Measurements from ENCODE around the gene SDHD.
A peak's percentile ranks its signal among the peaks of the same experiment; 100 is the strongest.
"Not testable (repeated sequence)": the region's sequence is repeated elsewhere in the genome, so short reads cannot be mapped to it uniquely, and the experiment has no call there.

Gene SDHD

GRCh38 chr11:112073941-112074811, 12.5 kb upstream of the SDHD start, which contains the start of the genes NKAPD1 and PIH1D2:
Gene NKAPD1, plus strand, starts transcription at chr11:112074299. Its CDS starts 1,276 bp downstream, at chr11:112075575.
Gene PIH1D2, minus strand, starts transcription at chr11:112074017. Its CDS starts 843 bp downstream, at chr11:112073174.
- peaks cover 26% of the 10 kb centered on the region for H3K4me1 Mint-ChIP-seq (ENCODE audit: low read depth)
- H3K9me3 Mint-ChIP-seq, result no peaks in the 10 kb centered on the region
- peak; percentile 77 for DNase-seq (ENCODE audit: low spot score)

GRCh38 chr11:112082729-112083128, 3.9 kb upstream of the SDHD start:
- DNase-seq (ENCODE audit: low spot score), result peak; percentile 21
- peaks cover 64% of the 10 kb centered on the region for H3K36me3 Mint-ChIP-seq (ENCODE audit: low read depth)
- H3K27ac Mint-ChIP-seq, result peak overlapping the region; percentile 32
- H3K4me3 Mint-ChIP-seq, result no peak overlapping the region
- peaks cover 25% of the 10 kb centered on the region for H3K4me1 Mint-ChIP-seq (ENCODE audit: low read depth)
- no peaks in the 10 kb centered on the region for H3K27me3 Mint-ChIP-seq (ENCODE audit: low read depth)
- no peaks in the 10 kb centered on the region for H3K9me3 Mint-ChIP-seq

More at GRCh38 chr11:112073941-112074811, 12.5 kb upstream of the SDHD start, which contains the start of the genes NKAPD1 and PIH1D2:
- Mint-ChIP-seq H3K27ac (peak within 1 kb of the TSS; percentile 93), H3K36me3 (ENCODE audit: low read depth) (peaks cover 21% of the 10 kb centered on the region), H3K4me3 (peak within 1 kb of the TSS; percentile 95), H3K27me3 (ENCODE audit: low read depth) (peaks cover 3% of the 10 kb centered on the region)

- Mint-ChIP-seq H3K9me3 (no peaks in the 10 kb centered on the region), H3K27ac (peak overlapping the region; percentile 92), H3K4me3 (peak overlapping the region; percentile 96), H3K36me3 (ENCODE audit: low read depth) (peaks cover 64% of the 10 kb centered on the region), H3K4me1 (ENCODE audit: low read depth) (peaks cover 43% of the 10 kb centered on the region), H3K27me3 (ENCODE audit: low read depth) (no peaks in the 10 kb centered on the region)
- no peak for DNase-seq (ENCODE audit: low spot score)
These were observed 751 bp upstream of the SDHD start for GRCh38 chr11:112085822-112086421.

- no peak for DNase-seq (ENCODE audit: low spot score)
- no peaks in the 10 kb centered on the region for H3K27me3 Mint-ChIP-seq (ENCODE audit: low read depth)
- H3K36me3 Mint-ChIP-seq (ENCODE audit: low read depth), result peaks cover 68% of the 10 kb centered on the region
- H3K4me3 Mint-ChIP-seq, result peak overlapping the region; percentile 96
- peak overlapping the region; percentile 92 for H3K27ac Mint-ChIP-seq
- H3K4me1 Mint-ChIP-seq (ENCODE audit: low read depth), result peaks cover 39% of the 10 kb centered on the region
- no peaks in the 10 kb centered on the region for H3K9me3 Mint-ChIP-seq
These were observed 539 bp downstream of the SDHD start for GRCh38 chr11:112087212-112087611.

GRCh38 chr11:112095302-112095701, 8.6 kb downstream of the SDHD start:
- not testable (repeated sequence) for H3K9me3 Mint-ChIP-seq; H3K27me3 Mint-ChIP-seq (ENCODE audit: low read depth); H3K27ac Mint-ChIP-seq; DNase-seq (ENCODE audit: low spot score); H3K4me3 Mint-ChIP-seq; H3K4me1 Mint-ChIP-seq (ENCODE audit: low read depth)
- peaks cover 28% of the 10 kb centered on the region for H3K36me3 Mint-ChIP-seq (ENCODE audit: low read depth)

GRCh38 chr11:112096194-112096593, 9.5 kb downstream of the SDHD start:
- Mint-ChIP-seq H3K9me3 (no peaks in the 10 kb centered on the region), H3K27ac (no peak overlapping the region), H3K4me1 (ENCODE audit: low read depth) (no peaks in the 10 kb centered on the region), H3K36me3 (ENCODE audit: low read depth) (peaks cover 23% of the 10 kb centered on the region), H3K4me3 (no peak overlapping the region), H3K27me3 (ENCODE audit: low read depth) (no peaks in the 10 kb centered on the region)
- DNase-seq (ENCODE audit: low spot score), result no peak

GRCh38 chr11:112097734-112098528, 11.3 kb downstream of the SDHD start:
- Mint-ChIP-seq H3K4me3 (no peak overlapping the region), H3K36me3 (ENCODE audit: low read depth) (peaks cover 12% of the 10 kb centered on the region), H3K27ac (no peak overlapping the region), H3K27me3 (ENCODE audit: low read depth) (no peaks in the 10 kb centered on the region), H3K4me1 (ENCODE audit: low read depth) (no peaks in the 10 kb centered on the region), H3K9me3 (no peaks in the 10 kb centered on the region)
- DNase-seq (ENCODE audit: low spot score), result no peak

- no peak for DNase-seq (ENCODE audit: low spot score)
- Mint-ChIP-seq H3K9me3 (no peaks in the 10 kb centered on the region), H3K27ac (no peak overlapping the region), H3K4me3 (no peak overlapping the region), H3K27me3 (ENCODE audit: low read depth) (no peaks in the 10 kb centered on the region), H3K4me1 (ENCODE audit: low read depth) (no peaks in the 10 kb centered on the region), H3K36me3 (ENCODE audit: low read depth) (peaks cover 5% of the 10 kb centered on the region)
These were observed 13.8 kb downstream of the SDHD start for GRCh38 chr11:112100462-112100861.

GRCh38 chr11:112103446-112103845, 16.8 kb downstream of the SDHD start:
- no peaks in the 10 kb centered on the region for H3K9me3 Mint-ChIP-seq
- H3K4me3 Mint-ChIP-seq, result no peak overlapping the region
- H3K27ac Mint-ChIP-seq, result no peak overlapping the region
- H3K27me3 Mint-ChIP-seq (ENCODE audit: low read depth), result no peaks in the 10 kb centered on the region
- no peak for DNase-seq (ENCODE audit: low spot score)
- H3K4me1 Mint-ChIP-seq (ENCODE audit: low read depth), result no peaks in the 10 kb centered on the region
- H3K36me3 Mint-ChIP-seq (ENCODE audit: low read depth), result no peaks in the 10 kb centered on the region

- Mint-ChIP-seq H3K36me3 (ENCODE audit: low read depth) (no peaks in the 10 kb centered on the region), H3K27ac (no peak overlapping the region), H3K9me3 (no peaks in the 10 kb centered on the region), H3K4me3 (no peak overlapping the region), H3K27me3 (ENCODE audit: low read depth) (no peaks in the 10 kb centered on the region), H3K4me1 (ENCODE audit: low read depth) (no peaks in the 10 kb centered on the region)
- no peak for DNase-seq (ENCODE audit: low spot score)
These were observed 19.4 kb downstream of the SDHD start for GRCh38 chr11:112106070-112106469.

GRCh38 chr11:112113539-112114457, 27.1 kb downstream of the SDHD start:
- Mint-ChIP-seq H3K36me3 (ENCODE audit: low read depth) (no peaks in the 10 kb centered on the region), H3K27me3 (ENCODE audit: low read depth) (no peaks in the 10 kb centered on the region), H3K4me3 (no peak overlapping the region), H3K4me1 (ENCODE audit: low read depth) (peaks cover 5% of the 10 kb centered on the region), H3K27ac (no peak overlapping the region), H3K9me3 (no peaks in the 10 kb centered on the region)
- DNase-seq (ENCODE audit: low spot score), result no peak

GRCh38 chr11:112114460-112114859, 27.8 kb downstream of the SDHD start:
- no peaks in the 10 kb centered on the region for H3K36me3 Mint-ChIP-seq (ENCODE audit: low read depth)
- H3K27ac Mint-ChIP-seq, result no peak overlapping the region
- DNase-seq (ENCODE audit: low spot score), result no peak
- no peaks in the 10 kb centered on the region for H3K27me3 Mint-ChIP-seq (ENCODE audit: low read depth)
- peaks cover 5% of the 10 kb centered on the region for H3K4me1 Mint-ChIP-seq (ENCODE audit: low read depth)
- no peak overlapping the region for H3K4me3 Mint-ChIP-seq
- no peaks in the 10 kb centered on the region for H3K9me3 Mint-ChIP-seq

- H3K4me3 Mint-ChIP-seq, result no peak overlapping the region
- H3K9me3 Mint-ChIP-seq, result no peaks in the 10 kb centered on the region
- no peaks in the 10 kb centered on the region for H3K36me3 Mint-ChIP-seq (ENCODE audit: low read depth)
These were observed 28.7 kb downstream of the SDHD start for GRCh38 chr11:112115386-112115785.

More at GRCh38 chr11:112115386-112115785, 28.7 kb downstream of the SDHD start:
- Mint-ChIP-seq H3K27me3 (ENCODE audit: low read depth) (no peaks in the 10 kb centered on the region), H3K4me1 (ENCODE audit: low read depth) (peaks cover 8% of the 10 kb centered on the region), H3K27ac (no peak overlapping the region)
- no peak for DNase-seq (ENCODE audit: low spot score)

All from T-helper 2 cell treated with Interferon-gamma antibody and Interleukin-4, amounts not matched to agents 5 μg/mL and 100 μg/mL, for 36 hours (primary cell).